K562 (cell line): ENCODE data around the gene NSDHL. TPM values are rescaled to one million over a fixed set of nuclear protein-coding genes. Genes with fewer than 3 reads are reported as not detected.

Source experiments
- ATAC-seq: fragments of 200-7000 bp; cut with Tn5 transposase; 3 replicates; pipeline ENCODE4 v1.9.1; 2020; ENCODE audit warnings: moderate library complexity
- BruUV-seq: library from RNA; stranded (reverse); fragments of 400-500 nt; replicated peaks from 2 replicates; lab custom pipeline; 2021; lab: Mats Ljungman, UMichigan
- CTCF ChIA-PET: fragments of 300-600 bp; formaldehyde crosslinking; extraction: SDS; loops from one replicate; lab custom pipeline; 2021; ENCODE audit warnings: low intra/inter-chr PET ratio; lab: Yijun Ruan, JAX
- POLR2A ChIA-PET: fragments of 300-600, 350-650 bp; sonication (Branson Sonifier 250); formaldehyde crosslinking; extraction: SDS; loops from one replicate; lab custom pipeline; 2021; ENCODE audit warnings: antibody characterized with exemption, inconsistent platforms; lab: Yijun Ruan, JAX
- DNase-seq, 4 experiments: peaks; one replicate each; pipeline versions ENCODE4 v3.0.0 to v3.0.0-alpha.2; 2011 to 2018; ENCODE audit warnings: low spot score in 3 of 4, mixed read lengths in 3 of 4; ENCODE audit errors: extremely low read depth in 1 of 4
- FAIRE-seq: peaks from 2 replicates; lab custom pipeline; 2011; peaks lifted over from hg19 to GRCh38; lab: Jason Lieb, UNC
- H2AFZ ChIP-seq: 2 replicates; pipeline ENCODE4 v1.6.0; 2011; ENCODE audit warnings: low read depth, low read length, control low read depth, inconsistent platforms
- H3K27ac ChIP-seq: fragments of 200-600 bp; 3 replicates; pipeline ENCODE4 v1.8.0; 2011; ENCODE audit warnings: low read depth, mild to moderate bottlenecking, control low read depth, inconsistent platforms, low read length, moderate library complexity, mixed read lengths; ENCODE audit errors: extremely low read depth
- H3K27me3 ChIP-seq, 2 experiments: fragments of 300-600 bp in 1 of 2; 2 replicates in 1 of 2; 3 replicates in 1 of 2; pipeline versions ENCODE4 v1.6.0 to v1.8.0; 2011; ENCODE audit warnings: inconsistent platforms in 2 of 2, low read length in 2 of 2, mild to moderate bottlenecking in 1 of 2, mixed read lengths in 1 of 2, moderate library complexity in 1 of 2; ENCODE audit not compliant: control insufficient read depth in 2 of 2, insufficient read depth in 2 of 2
- H3K36me3 ChIP-seq: fragments of 300-600 bp; 3 replicates; pipeline ENCODE4 v1.8.0; 2011; ENCODE audit warnings: mild to moderate bottlenecking, low read length, inconsistent platforms; ENCODE audit not compliant: control insufficient read depth, insufficient read depth
- H3K4me1 ChIP-seq, 2 experiments: fragments of 200-600 bp in 1 of 2; replicated peaks in 1 of 2; 2 replicates in 1 of 2; 3 replicates in 1 of 2; pipeline versions ENCODE4 v1.5.1 to v1.8.0; 2011; ENCODE audit warnings: inconsistent platforms in 2 of 2, low read length in 2 of 2, mild to moderate bottlenecking in 1 of 2, mixed read lengths in 1 of 2, moderate library complexity in 1 of 2; ENCODE audit not compliant: control insufficient read depth in 2 of 2, insufficient read depth in 2 of 2
- H3K4me2 ChIP-seq: 2 replicates; pipeline ENCODE4 v1.6.1; 2011; ENCODE audit warnings: low read length, control low read depth, inconsistent platforms, mixed read lengths; ENCODE audit not compliant: insufficient read depth
- H3K4me3 ChIP-seq: fragments of 200-600 bp; sonication (generic), shearing (Covaris generic); 2 replicates; pipeline ENCODE4 v1.5.1; 2016; ENCODE audit warnings: control low read depth, inconsistent platforms
- H3K79me2 ChIP-seq: fragments of 200-600 bp; 3 replicates; pipeline ENCODE4 v1.8.0; 2011; ENCODE audit warnings: low read length, inconsistent platforms; ENCODE audit not compliant: control insufficient read depth, insufficient read depth
- H3K9ac ChIP-seq, 2 experiments: 2 replicates each; pipeline versions ENCODE4 v1.6.0 to v1.6.1; 2011; ENCODE audit warnings: low read depth in 2 of 2, low read length in 2 of 2, control low read depth in 1 of 2, inconsistent platforms in 1 of 2, mild to moderate bottlenecking in 1 of 2, mixed read lengths in 1 of 2; ENCODE audit not compliant: insufficient read depth in 1 of 2
- H3K9me1 ChIP-seq: one replicate; pipeline ENCODE4 v1.6.0; 2011; ENCODE audit warnings: inconsistent platforms, mild to moderate bottlenecking, low read length, moderate library complexity; ENCODE audit not compliant: control insufficient read depth, insufficient read depth
- H3K9me3 ChIP-seq: replicated peaks from 2 replicates; pipeline ENCODE4 v1.5.1; 2011; ENCODE audit warnings: low read depth, low read length, inconsistent platforms; ENCODE audit not compliant: control insufficient read depth, insufficient read depth
- H4K20me1 ChIP-seq: replicated peaks from 2 replicates; pipeline ENCODE4 v1.6.1; 2011; ENCODE audit warnings: low read length, inconsistent platforms, mixed read lengths; ENCODE audit not compliant: control insufficient read depth, insufficient read depth
- BCOR ChIP-seq: fragments of 450-650 bp; IDR thresholded peaks from 2 replicates; pipeline ENCODE4 v1.6.1; 2016
- BHLHE40 ChIP-seq: IDR thresholded peaks from 2 replicates; pipeline ENCODE4 v1.6.1; 2011; ENCODE audit warnings: low read length, improper control_type of control experiment
- CBX8 ChIP-seq: fragments of 200-600 bp; sonication (generic); IDR thresholded peaks from 2 replicates; pipeline ENCODE4 v1.6.1; 2012; ENCODE audit warnings: borderline replicate concordance, mixed run types, low read depth, mild to moderate bottlenecking, moderate library complexity, mixed read lengths, low read length, control low read depth, inconsistent platforms; ENCODE audit not compliant: poor library complexity, severe bottlenecking; ENCODE audit errors: extremely low read depth
- DDX20 ChIP-seq: fragments of 450-650 bp; IDR thresholded peaks from 2 replicates; pipeline ENCODE4 v1.6.1; 2016; ENCODE audit warnings: missing genetic modification characterization, low read depth, mild to moderate bottlenecking, missing compliant biosample characterization, moderate library complexity
- EGR1 ChIP-seq: fragments of 450-650 bp; conservative IDR thresholded peaks from 2 replicates; pipeline ENCODE4 v1.6.1; 2017; ENCODE audit warnings: mild to moderate bottlenecking
- MEF2A ChIP-seq: IDR thresholded peaks from 2 replicates; pipeline ENCODE4 v1.6.1; 2011; ENCODE audit warnings: low read depth, mild to moderate bottlenecking, low read length, moderate library complexity; ENCODE audit not compliant: control insufficient read depth
- RBM17 ChIP-seq: fragments of 200-400 bp; formaldehyde crosslinking; IDR thresholded peaks from 2 replicates; pipeline ENCODE4 v1.6.1; 2017; ENCODE audit warnings: low read depth, mild to moderate bottlenecking, low read length, borderline replicate concordance
- SMARCA5 ChIP-seq: fragments of 450-650 bp; IDR thresholded peaks from 2 replicates; pipeline ENCODE4 v1.6.1; 2016
- SMARCB1 ChIP-seq: IDR thresholded peaks from 2 replicates; pipeline ENCODE4 v1.6.1; 2011; ENCODE audit warnings: improper control_type of control experiment, low read depth; ENCODE audit not compliant: insufficient read length
- TAF1 ChIP-seq: IDR thresholded peaks from 2 replicates; pipeline ENCODE4 v1.6.1; 2011; ENCODE audit warnings: mild to moderate bottlenecking, low read length, moderate library complexity; ENCODE audit not compliant: insufficient read depth, control insufficient read depth, severe bottlenecking; ENCODE audit errors: extremely low read depth
- ZBTB34 ChIP-seq: fragments of 250-450 bp; sonication (Bioruptor Pico); IDR thresholded peaks from 2 replicates; pipeline ENCODE4 v1.8.0; 2021; ENCODE audit warnings: mild to moderate bottlenecking, moderate library complexity
- WGBS: fragments of 100-300 bp; shearing (Covaris generic); methylation state at CpG from one replicate; pipeline ENCODE4 v1.1.6; 2016; ENCODE audit warnings: low coverage, mixed read lengths; ENCODE audit not compliant: insufficient coverage; ENCODE audit errors: missing lambda C conversion rate; 5-methylcytosine and 5-hydroxymethylcytosine counted together
- in situ Hi-C: fragments of 300-500 bp; cut with MboI; formaldehyde crosslinking; loops from 4 replicates; pipeline ENCODE4 v1.15.0; 2018; ENCODE audit warnings: inconsistent platforms, mixed read lengths
- intact Hi-C: fragments of 100-400 bp; cut with micrococcal nuclease; formaldehyde crosslinking; loops from 2 replicates; pipeline ENCODE4 v1.14.2; 2022
- polyA plus RNA-seq, 8 experiments: library from polyadenylated mRNA; depleted of rRNA in 4 of 8; stranded (reverse) in 5 of 8; unstranded in 3 of 8; fragments of >200 nt; fragmentation: Nextera tagmentation in 2 of 8; fragmentation: Illumina TruSeq in 1 of 8; extraction: Ambion mirVana in 2 of 8; extraction: Trizol in 1 of 8; gene quantifications; 2 replicates each; pipeline versions ENCODE4 v1.2.1 to v1.2.3, GENCODE V29; 2011 to 2014; ENCODE audit warnings: inconsistent platforms in 1 of 8, missing spikeins in 1 of 8
- total RNA-seq, 7 experiments: library from RNA; depleted of rRNA in 6 of 7; stranded (reverse); fragments of >200 nt in 6 of 7; fragmentation: Illumina TruSeq in 2 of 7; extraction: Trizol in 2 of 7; gene quantifications; 2 replicates each; pipeline versions ENCODE4 v1.2.1 to v1.2.3, GENCODE V29; 2011 to 2021; ENCODE audit warnings: low replicate concordance in 1 of 7
- TF ChIP-seq, protein P1 (sequence below): fragments of 450-650 bp; IDR thresholded peaks from 2 replicates; pipeline ENCODE4 v1.6.1; 2016; ENCODE audit warnings: low read depth

NSDHL gene
- total and polyA plus RNA-seq, 9 of the 15 experiments (the other 6 are each of a cell fraction or from before 2014, with no cell fraction given) = 22.5 to 63.4 (median 40.8) TPM

DNA sequence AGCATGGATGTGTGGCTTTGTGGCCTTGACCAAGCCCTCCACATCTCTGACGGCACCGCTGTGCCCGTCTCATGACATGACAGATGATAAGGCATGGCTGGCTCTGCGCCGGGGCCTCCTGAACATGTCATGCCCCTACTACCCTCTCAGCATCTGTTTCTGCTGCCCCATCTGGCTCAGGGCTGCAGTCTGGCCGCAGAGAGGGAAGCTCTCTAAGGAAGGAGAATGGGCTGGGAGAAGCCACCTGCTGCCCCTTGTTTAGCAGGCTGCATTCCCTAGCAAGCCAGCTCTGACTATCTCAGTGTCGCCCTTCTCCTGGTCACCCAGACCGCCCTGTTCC lies 74.2 kb downstream of the NSDHL start (continued):
- TF ChIP-seq CBX8 (no peak), BCOR (no peak)

- Histone ChIP-seq H3K9me3 (no peaks in the 10 kb centered on the region), H3K4me1 (peaks cover 0 to 5% of the 10 kb centered on the region in 2 experiments; a peak in 3 of 5 replicates), H3K27me3 (peaks cover 6 to 59% of the 10 kb centered on the region in 2 experiments; a peak in 4 of 5 replicates), H3K4me3 (no peak overlapping the region), H3K9me1 (peaks cover 3% of the 10 kb centered on the region), H2AFZ (no peak overlapping the region), H3K4me2 (no peak overlapping the region), H3K9ac (no peak overlapping the region; a peak in 1 of 4 replicates), H3K36me3 (no peaks in the 10 kb centered on the region), H4K20me1 (no peaks in the 10 kb centered on the region; the same call in 1 of the 2 replicates), H3K79me2 (no peaks in the 10 kb centered on the region), H3K27ac (no peak overlapping the region)
- in situ Hi-C loops = no loop called here
- WGBS = 0% methylated on average over 4 of the region's 17 CpGs
- no peak; the same call in 2 of the 3 replicates for ATAC-seq
- POLR2A ChIA-PET = no interaction called here
- no peak for FAIRE-seq
- intact Hi-C loops = no loop called here
- CTCF ChIA-PET = no interaction called here
- BruUV-seq = no TSS peak
- DNase-seq = peak; percentile 28 to 49 (median 44)
- TF ChIP-seq EGR1 = peak; percentile 78
- no peak for TF ChIP-seq RBM17
- TF ChIP-seq, protein P1, sequence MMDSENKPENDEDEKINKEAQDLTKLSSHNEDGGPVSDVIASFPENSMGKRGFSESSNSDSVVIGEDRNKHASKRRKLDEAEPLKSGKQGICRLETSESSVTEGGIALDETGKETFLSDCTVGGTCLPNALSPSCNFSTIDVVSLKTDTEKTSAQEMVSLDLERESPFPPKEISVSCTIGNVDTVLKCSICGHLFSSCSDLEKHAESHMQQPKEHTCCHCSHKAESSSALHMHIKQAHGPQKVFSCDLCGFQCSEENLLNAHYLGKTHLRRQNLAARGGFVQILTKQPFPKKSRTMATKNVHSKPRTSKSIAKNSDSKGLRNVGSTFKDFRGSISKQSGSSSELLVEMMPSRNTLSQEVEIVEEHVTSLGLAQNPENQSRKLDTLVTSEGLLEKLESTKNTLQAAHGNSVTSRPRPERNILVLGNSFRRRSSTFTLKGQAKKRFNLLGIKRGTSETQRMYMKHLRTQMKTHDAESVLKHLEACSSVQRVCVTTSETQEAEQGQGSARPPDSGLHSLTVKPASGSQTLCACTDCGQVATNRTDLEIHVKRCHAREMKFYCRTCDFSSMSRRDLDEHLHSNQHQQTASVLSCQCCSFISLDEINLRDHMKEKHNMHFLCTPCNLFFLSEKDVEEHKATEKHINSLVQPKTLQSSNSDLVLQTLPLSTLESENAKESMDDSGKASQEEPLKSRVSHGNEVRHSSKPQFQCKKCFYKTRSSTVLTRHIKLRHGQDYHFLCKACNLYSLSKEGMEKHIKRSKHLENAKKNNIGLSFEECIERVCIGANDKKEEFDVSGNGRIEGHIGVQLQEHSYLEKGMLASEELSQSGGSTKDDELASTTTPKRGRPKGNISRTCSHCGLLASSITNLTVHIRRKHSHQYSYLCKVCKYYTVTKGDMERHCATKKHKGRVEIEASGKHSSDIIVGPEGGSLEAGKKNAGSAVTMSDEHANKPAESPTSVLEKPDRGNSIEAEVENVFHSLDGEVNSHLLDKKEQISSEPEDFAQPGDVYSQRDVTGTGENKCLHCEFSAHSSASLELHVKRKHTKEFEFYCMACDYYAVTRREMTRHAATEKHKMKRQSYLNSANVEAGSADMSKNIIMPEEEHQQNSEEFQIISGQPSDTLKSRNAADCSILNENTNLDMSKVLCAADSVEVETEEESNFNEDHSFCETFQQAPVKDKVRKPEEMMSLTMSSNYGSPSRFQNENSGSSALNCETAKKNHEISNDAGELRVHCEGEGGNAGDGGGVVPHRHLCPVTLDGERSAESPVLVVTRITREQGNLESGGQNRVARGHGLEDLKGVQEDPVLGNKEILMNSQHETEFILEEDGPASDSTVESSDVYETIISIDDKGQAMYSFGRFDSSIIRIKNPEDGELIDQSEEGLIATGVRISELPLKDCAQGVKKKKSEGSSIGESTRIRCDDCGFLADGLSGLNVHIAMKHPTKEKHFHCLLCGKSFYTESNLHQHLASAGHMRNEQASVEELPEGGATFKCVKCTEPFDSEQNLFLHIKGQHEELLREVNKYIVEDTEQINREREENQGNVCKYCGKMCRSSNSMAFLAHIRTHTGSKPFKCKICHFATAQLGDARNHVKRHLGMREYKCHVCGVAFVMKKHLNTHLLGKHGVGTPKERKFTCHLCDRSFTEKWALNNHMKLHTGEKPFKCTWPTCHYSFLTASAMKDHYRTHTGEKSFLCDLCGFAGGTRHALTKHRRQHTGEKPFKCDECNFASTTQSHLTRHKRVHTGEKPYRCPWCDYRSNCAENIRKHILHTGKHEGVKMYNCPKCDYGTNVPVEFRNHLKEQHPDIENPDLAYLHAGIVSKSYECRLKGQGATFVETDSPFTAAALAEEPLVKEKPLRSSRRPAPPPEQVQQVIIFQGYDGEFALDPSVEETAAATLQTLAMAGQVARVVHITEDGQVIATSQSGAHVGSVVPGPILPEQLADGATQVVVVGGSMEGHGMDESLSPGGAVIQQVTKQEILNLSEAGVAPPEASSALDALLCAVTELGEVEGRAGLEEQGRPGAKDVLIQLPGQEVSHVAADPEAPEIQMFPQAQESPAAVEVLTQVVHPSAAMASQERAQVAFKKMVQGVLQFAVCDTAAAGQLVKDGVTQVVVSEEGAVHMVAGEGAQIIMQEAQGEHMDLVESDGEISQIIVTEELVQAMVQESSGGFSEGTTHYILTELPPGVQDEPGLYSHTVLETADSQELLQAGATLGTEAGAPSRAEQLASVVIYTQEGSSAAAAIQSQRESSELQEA = no peak
- TF ChIP-seq SMARCA5 = no peak
- no peak for TF ChIP-seq ZBTB34 (CRISPR knock-in tag)
- TF ChIP-seq MEF2A = no peak
- no peak for TF ChIP-seq SMARCB1
- TF ChIP-seq DDX20 (tag) = no peak
- TF ChIP-seq TAF1 = no peak
- peak; percentile 61 for TF ChIP-seq BHLHE40
These were observed 76.3 kb downstream of the NSDHL start for GRCh38 chrX:152907084-152907651.
